Activated CD4-positive, alpha-beta T cell treated with anti-CD3 and anti-CD28 coated beads, Interleukin-2, Interleukin-6, amounts not matched to agents 100 ng/mL and 50 ng/mL, durations not matched to agents 16 hours and 8 hours (primary cell): ENCODE results near the gene CDKL2.
"Not testable (repeated sequence)": the region's sequence is repeated elsewhere in the genome, so short reads cannot be mapped to it uniquely, and the experiment has no call there.

Source experiments
- DNase-seq: peaks from one replicate; pipeline ENCODE4 v3.0.0-alpha.2; 2020

Gene CDKL2

DNA sequence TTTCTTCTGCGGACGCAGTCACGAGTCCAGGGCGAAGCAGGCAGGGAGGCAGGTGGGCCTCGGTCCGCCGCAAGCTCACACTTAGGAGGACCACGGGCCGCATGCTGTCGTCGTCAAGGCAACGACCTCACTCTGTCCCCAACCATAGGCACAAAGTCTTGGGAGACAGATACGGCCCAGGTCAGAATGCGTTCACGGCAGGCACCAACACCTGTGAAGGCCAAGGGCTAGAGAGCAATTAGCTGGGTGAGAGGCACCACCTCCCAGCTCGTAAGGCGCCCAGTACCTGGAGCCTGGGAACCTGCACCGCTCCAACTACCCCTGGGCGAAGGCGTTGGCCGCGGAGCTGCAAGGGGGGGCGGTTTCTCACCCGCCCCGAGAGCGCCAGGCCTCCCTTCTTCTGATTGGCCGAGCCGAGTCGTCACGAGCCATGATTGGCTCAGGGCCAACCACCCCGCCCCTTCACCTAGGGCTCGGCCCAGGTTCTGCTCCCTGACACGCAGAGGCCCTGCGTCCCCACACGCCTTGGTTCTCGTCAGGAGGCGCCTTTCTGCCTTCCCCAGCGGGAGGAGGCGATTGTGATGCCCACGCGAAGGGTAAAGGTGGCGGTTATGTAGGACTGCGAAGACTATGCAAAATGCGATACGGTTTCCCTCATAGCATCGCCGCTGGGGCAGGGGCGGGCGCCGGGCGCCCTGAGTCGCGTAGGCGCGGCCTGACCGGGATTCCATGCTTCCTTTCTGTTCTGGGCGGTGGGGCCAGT, at the start of gene CDKL2:
CDKL2 (minus strand) TSS at position 355 of the 763 bp plus-strand sequence. CDS start 4,540 bp downstream, outside the sequence.
- DNase-seq, result peak; percentile 92

DNA sequence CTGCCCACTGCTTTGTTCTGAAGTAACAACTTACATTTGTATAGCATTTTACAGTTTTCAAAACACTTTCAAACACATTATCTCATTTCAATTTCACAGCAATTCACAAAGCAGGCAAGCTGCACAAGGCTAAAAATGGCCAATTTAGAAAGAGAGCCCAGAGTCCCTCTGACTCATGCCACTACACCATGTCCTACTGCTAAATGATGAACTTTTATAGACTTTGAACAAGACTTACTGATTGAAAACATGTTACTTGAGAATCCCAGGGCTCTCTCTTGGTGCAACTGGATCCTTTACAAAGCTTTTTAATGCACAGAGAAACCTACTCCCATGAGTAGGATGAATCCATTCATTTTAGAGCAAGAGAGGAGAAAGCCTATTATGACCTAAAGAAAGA, 48.6 kb upstream of the CDKL2 start:
- DNase-seq, result no peak

DNA sequence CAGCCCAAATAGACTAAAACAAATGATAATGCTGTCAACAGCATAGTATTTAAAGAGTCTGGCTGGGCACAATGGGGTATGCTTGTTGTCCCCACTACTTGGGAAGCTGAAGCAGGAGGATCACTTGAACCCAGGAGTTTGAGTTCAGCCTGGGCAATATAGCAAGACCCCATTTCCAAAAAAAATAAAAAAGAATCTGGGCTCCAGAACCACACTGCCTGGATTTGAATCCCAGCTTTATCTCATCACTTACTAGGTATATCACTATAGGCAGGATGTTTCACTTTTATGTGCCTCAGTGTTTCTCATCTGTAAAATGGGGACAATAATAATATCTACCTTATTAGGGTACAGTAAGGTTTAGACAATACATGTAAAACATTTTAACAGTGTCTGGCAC, 48.1 kb upstream of the CDKL2 start:
- no peak for DNase-seq

DNA sequence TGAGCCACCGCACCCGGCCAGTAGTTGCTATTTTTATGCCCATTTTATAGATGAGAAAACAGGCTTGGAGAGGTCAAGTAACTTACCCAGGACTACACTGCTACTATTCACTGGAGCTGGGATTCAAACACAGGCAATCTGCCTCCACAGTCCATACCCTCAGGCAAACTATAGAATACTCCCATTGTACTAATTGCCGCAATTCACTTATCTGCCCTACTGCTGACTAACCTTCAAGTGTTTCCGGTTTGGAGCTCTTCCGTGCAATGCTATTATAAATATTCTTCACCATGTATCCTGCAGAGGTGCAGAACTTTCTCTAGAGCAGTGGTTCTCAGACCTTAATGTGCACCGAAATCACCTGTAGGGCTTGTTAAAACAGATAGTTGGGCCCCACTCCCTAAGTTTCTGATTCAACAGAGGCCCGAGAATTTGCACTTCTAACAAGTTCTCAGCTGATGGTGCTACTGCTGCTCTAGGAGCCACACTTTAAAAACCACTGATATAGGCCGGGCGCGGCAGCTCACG, 44.7 kb upstream of the CDKL2 start:
- DNase-seq, result no peak

DNA sequence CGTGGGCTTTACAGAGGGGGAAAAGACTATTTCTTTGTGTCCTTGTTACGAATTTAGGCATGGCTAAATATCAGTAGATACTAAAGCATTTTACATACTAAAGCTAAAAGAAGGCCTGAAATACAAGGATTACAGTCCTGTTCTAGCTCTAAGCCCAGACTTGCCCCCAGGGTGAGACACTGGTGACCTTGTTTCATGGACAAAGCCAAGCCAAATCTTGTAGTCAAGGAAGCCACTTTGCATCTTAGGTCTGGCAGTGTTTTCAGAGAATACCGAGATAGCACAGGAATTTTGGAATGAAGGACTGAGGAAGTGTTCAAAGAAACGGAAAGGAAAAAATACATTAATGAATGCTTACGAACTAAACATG, 43.6 kb upstream of the CDKL2 start:
- no peak for DNase-seq

DNA sequence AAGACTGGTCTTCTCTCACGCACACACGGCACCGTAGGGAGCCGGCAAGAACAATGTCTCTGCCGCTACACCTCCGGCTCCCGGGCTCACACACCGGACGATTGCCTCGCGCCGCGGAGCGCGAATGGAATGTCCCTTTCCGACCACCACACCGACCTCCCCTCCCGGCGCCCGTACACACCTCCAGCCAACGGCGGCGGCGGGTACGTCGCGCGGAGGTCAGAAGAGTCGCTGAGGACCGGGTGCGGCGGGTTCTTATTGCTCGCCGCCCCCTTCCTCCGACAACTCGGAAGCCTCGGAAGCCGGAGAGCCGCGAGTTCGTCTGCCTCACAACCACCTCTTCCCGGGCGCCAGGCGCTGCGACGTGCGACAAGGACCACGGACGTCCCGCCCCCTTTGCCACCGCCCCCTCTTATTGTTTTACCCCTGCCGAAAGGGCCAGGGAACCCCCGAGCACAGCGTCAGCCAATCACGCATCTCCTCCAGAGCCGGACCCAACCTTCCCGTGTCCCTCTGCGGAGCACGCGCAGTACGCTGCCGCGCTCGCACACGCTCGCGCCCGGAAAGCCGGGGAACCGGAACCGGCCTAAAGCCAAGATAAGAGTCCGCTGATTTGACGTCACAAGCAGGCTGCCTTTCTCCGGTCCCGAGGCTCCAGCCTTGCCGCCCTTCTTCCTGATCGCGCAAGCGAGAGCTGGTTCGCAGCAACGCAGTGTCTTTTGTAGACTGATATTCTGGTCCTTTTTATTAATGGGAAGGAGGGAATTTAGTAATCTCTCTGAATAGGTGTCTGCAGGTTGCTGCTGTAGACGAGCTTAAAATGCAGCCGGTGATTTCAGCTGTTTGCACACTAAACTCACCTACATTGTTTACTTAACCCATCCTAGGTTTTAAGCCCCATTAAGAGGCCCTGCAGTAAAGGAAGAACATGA, 43.0 kb upstream of the CDKL2 start, which contains the start of gene G3BP2:
G3BP2 (minus strand) TSS at position 385 of the 932 bp plus-strand sequence. CDS start 11,386 bp downstream, outside the sequence.
- DNase-seq, result peak; percentile 99

DNA sequence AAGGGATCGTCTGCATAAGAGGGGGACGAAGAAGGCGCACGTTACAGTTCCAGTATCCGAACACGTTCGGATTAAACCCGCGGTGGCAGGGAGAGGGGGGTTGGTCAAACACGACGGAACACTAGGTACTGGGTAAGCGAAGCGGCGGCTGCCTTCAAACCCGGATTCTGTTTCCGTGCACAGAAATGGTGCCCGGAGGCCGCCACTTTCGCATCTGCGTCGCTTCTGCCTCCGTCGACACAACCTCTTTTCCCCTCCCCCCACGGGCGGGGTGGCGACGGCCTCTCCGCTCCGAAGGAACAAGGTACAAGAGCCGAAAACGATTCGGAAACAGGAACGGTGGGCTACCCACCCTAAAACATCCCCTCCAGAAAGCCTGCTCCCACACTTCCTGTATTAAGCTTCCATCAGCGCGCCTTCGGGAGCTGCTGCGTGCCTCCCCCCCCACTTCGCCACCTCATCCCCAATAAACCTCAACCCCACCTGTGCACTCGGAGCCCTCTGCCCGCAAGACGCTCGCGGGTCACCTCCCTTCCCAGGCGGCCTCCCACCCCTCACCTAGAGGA, 42.2 kb upstream of the CDKL2 start:
- DNase-seq, result peak; percentile 89

DNA sequence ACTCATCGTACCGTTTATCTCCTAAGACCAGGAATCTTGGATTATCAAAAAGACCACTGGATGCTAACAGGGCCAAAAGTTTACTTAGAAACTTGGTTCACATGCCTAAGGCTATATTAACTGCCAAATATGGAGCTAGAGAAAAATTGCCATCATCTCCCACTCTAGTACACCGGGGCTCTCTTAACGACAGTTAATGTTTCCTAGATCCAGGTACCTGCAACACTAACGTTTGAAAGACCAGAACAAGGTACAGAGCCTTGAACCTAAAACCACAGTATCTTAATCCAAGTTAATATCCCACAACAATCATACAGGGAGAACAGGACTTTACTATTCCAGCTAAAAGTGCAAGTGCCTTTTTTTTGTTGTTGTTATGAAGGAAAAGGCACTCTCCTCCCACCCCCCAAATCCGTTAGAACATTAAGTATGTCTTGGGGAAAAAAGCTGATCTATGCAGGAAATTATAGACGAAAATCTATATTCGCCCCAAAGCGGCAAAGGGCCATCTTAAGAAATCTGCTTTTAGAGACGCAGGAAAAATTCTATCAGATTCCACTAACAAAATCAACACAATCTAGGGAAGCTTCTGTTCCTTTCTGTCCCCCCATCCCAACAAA, 41.6 kb upstream of the CDKL2 start:
- DNase-seq, result no peak

DNA sequence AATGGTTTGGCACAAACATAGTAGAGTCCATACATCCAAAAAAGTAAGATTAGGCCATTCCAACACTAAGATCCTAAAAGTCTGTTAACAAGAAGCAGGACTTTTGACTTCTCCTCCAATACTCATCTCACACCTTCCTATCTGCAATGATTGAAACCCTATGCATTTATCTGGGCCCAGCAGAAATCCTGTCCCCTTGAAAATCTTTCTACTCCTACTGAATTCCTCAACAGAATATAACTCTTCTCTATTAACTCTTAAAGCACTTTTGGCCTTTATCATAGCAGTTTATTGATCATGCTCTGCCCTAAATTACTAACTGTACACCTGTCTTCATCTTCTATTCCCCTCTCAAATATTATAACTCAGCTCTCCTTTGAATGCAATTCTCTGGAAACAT, 38.3 kb upstream of the CDKL2 start:
- DNase-seq, result no peak

DNA sequence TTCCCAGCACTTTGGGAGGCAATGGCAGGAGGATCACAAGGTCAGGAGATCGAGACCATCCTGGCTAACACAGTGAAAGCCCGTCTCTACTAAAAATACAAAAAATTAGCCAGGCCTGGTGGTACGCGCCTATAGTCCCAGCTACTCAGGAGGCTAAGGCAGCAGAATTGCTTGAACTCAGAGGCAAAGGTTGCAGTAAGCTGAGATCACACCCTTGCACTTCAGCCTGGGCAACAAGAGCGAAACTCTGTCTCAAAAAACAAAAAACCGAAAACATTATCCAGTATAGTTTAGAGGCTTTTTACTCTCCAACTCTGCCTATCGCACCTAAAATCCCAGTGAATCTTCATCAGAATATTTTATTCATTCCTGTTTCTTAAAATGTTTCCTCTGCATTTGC, 37.3 kb upstream of the CDKL2 start:
- DNase-seq, result not testable (repeated sequence)

DNA sequence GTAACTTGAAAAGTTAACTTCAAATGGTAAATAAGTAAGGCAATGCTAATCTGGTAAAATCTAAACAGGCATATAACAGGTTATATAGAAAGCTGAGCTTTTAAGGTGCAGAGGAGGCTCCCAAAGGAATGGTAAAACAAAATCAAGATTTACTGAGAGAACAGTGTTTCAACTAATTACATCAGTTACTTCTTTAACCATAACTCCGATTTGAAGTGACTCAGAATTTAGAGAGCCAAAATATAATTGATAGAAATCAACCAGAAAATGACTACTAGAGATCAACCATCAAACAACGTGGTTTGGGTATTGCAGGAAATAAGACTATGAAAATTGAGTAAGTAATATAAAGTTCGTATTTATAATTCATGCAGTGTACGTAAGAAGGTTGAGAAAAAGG, 36.0 kb upstream of the CDKL2 start:
- DNase-seq, result no peak

DNA sequence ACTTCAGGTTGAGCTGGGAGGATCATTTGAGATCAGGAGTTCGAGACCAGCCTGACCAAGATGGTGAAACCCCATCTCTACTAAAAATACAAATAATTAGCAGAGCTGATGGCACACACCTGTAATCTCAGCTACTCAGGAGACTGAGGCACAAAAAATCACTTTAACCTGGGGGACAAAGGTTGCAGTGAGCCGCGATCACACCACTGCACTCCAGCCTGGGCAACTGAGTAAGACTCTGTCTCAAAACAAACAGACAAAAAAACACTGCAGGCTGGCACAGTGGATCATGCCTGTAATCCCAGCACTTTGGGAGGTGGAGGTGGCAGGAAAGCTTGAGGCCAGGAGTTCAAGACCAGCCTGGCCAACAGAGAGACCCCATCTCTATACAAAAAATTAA, 34.3 kb upstream of the CDKL2 start:
- not testable (repeated sequence) for DNase-seq

DNA sequence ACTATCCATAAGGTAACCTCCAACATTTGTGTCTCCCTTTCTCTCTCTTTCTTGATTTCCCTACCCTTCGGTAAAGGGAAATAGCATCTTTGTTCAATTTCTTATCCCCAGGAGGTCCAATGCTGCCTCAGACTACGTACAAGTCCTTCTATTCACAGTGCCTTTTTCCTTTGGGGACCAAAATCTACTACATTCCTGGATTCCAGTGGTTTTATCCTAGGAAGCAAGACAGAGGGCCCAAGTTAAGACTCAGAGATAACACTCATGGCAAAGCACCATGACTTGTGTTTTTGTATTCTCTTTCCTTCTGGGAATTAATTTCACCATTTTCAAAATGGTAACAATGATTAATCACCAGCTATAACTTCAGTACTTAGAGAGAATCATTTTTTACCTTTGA, 32.3 kb upstream of the CDKL2 start:
- no peak for DNase-seq

DNA sequence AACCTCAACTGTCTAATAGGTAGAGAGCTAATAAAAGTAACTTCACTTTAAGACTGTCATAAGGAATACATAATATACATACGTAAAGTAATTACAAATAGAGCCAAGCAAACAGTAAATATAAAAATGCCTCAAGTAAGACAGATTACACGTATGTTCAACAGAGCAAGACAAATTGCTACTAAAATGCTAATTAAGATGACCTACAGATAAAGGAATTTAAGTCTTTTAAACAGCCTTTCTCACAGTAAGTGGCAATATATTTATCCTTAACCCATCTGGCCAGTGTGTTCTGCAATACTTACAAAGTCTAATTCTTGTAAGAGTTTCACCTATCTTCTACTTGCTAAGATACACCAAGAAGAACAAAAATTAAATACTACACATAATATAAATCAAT, 30.2 kb upstream of the CDKL2 start:
- no peak for DNase-seq

DNA sequence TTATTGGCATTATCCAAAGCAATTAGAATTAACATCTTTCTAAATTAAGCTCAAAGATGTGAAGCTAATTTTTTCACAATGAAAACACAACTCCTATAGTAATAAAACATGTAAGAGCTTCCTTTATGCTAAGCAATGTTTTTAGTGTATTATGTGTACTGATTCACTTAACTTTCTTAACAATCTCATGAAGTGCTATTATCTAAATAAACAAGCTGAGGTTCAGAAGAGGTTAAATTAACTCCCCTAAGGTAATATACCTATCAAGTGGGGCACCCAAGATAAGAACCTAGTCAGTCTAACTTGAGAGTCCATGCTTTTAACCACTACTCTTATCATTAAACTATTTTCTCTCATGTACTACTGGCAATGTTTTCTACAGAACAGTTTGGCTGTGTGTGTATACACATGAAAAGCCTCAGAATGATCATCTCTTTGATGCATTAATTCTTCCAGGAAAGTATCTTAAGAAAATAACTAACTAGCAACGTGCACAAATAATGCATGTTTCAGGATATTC, 29.2 kb upstream of the CDKL2 start:
- DNase-seq, result no peak

DNA sequence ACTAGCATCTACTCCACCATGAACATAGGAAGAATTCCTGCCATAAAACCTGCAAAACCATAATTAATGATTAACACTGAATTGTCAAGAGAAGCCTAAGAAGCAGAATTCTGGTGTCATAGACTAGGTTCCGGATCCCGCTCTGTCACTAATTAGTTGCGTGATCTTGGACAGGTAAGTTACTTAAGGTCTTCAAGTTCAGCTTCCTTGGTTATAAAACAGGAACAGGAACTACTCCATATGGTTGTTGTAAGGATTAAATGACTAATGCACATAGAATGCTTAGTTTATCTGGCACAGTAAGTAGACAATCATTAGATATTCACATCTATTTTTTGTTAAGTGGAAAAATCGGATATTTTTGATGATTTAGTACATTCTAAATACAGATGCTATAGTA, 28.5 kb upstream of the CDKL2 start:
- DNase-seq, result no peak

DNA sequence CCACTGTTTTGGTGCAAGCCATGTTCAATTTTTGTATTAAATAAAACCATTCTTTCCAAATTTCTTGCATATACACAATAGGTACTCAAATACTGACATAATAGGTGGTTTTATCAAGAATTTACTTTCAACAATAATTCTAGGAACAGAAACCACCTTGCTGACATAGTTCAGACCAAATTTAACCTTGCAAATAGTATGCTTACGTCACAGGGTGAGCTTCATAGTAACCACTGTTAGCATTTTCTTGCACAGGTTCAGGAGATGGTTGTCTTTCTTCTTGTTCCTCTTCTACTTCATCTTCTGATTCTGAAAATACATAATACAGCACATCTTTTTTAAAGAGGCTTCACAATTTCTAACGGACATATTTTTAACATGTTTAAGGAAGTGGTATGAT, 25.2 kb upstream of the CDKL2 start:
- peak; percentile 58 for DNase-seq

DNA sequence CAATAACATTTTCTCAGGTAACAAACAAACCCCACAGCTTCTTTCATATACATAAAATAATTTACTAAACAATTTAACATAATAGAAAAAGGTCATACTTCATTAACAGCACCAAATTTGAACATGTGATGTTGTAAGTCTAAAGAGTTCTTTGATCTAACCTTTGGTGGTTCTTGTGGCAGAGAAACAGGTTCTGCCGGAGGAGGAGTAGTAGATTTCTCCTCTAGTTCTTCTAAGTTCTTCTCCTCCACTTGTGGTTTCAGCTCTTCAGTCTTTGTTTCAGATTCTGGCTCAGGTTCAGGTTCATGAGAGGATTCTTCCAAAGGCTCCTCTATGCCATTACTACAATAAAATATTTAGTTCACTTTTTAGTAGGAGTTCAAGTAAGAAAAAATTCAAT, 24.6 kb upstream of the CDKL2 start:
- DNase-seq, result no peak

DNA sequence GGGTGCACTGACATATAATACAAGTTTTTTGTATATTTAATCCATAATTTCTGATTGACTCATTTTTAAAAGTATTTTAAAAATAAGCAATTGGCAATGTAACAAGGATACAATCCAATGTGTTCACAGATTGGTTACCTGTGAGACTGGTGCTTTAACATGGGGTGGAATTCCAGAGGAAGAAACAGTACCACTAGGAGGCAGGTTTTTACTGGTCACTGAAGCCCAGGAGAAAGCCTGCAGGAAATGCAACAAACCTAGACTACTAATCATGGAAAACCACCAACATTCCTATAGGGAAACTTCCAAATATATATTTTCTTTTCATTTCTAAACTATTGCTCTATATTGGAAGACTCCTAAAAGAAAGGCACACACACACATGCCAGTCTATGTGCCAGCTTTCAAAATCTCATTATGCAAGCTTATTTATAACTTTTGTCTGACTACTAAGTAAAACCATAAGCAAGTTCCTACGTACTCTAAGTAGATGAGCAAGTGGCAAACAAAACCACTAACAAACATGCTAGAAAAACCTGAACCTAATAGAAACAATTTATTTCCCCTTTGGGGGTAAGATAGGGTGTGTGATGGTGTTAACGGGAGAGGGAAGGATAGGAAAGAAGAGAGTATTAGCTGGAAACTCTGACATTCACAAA, 23.6 kb upstream of the CDKL2 start:
- DNase-seq, result no peak

DNA sequence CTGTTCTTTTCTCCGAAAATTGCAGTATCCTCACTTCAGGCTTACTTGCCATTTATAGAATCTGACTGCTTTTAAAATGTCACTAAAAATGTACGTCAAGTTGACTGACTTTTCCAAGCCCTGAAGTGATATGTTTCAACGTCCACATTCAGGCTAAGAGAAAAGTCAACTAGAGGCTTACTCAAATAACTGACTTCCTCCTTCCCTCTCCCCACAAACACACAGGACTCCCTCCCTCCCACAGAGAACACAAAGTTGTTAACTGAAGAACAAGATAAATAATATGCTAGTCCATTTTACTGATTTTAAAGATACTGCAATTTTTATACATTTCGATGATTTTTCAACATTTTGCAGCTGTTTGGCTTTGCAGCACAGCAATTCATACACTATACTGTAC, 13.8 kb upstream of the CDKL2 start:
- no peak for DNase-seq

DNA sequence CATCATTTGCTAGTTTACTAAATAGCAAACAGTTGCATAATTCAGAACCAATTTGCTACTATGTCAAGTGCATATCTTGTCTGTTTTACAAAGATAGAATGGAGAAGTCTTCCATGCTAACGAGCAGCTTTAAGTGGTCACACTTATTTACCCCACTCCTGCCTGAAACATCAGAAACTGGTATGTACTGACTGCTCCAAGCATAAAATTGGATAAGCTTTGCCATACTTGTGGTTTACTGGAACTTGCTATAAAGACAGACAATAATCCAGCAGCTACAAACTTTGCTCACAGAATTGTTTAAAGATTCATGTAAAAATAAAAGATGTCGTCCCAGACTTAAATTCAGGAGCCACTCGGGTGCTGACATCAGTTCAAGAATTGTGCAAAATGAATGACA, 13.3 kb upstream of the CDKL2 start:
- no peak for DNase-seq

DNA sequence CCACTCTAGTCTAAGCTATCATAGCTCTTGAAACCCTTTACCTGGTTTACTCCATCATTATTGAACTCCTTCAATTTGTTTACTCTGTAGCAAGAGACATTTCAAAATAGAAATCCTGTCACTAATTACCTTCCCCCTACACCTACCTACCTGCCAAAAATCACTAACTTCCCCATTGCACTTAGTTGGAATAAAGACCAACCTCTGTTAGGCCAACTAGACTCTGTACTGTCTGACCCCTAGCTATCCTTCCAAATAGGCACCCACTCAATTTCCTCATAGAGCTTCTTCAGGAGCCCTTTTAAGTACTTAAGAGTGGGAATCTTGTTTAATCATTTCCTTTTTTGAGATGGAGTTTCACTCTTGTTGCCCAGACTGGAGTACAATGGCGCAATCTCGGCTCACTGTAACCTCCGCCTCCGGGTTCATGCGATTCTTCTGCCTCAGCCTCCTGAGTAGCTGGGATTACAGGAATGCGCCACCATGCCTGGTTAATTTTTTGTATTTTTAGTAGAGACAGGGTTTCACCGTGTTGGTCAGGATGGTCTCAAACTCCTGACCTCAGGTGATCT, 8.9 kb upstream of the CDKL2 start:
- no peak for DNase-seq
